ENCODE results near the gene SLC37A1.

The SLC37A1 gene

DNA sequence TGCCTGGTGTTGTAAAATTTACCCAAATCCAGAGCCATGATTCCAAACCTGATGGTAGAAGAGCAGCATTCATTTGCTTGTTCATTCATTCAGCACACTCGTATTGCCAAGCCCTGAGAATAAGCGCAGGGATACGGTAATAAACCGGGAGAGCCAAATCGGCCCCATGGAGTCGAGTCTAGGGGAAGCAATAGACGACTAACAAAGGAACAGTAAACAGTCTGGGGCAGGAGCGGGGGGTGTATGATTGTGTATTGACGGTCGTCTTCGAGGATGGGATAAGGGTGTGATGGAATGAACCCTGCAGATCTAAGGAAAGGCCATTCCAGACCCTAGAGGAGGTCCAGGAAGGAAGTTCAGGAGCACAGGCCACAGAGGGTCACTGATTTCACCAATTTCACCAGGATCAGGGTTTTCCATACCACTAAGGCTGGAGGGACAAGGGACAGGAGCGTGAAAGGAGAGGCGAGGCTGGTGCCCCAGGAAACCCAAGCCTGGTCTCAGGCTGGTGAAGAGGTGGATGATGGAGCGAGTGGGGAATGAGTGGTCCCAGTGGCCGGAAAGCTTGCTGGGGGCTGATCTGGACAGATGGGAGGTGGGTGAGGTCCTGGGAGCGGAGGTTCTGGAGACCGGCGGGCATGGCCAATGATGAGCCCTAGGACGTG lies 78.6 kb downstream of the SLC37A1 start:
- POLR2A ChIA-PET (ENCODE audit: low non-redundant PET): no interaction called here
- H3K27ac ChIP-seq: no peak overlapping the region
- no peak for DNase-seq (ENCODE audit: low spot score)
- TF ChIP-seq, protein P1, sequence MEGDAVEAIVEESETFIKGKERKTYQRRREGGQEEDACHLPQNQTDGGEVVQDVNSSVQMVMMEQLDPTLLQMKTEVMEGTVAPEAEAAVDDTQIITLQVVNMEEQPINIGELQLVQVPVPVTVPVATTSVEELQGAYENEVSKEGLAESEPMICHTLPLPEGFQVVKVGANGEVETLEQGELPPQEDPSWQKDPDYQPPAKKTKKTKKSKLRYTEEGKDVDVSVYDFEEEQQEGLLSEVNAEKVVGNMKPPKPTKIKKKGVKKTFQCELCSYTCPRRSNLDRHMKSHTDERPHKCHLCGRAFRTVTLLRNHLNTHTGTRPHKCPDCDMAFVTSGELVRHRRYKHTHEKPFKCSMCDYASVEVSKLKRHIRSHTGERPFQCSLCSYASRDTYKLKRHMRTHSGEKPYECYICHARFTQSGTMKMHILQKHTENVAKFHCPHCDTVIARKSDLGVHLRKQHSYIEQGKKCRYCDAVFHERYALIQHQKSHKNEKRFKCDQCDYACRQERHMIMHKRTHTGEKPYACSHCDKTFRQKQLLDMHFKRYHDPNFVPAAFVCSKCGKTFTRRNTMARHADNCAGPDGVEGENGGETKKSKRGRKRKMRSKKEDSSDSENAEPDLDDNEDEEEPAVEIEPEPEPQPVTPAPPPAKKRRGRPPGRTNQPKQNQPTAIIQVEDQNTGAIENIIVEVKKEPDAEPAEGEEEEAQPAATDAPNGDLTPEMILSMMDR (conservative IDR thresholded peaks at IDR 0.05; ENCODE audit: low read depth): no peak
- CTCF ChIA-PET: interaction anchor here (0.5 to 1.8 kb wide), 14 partner anchors 10 to 261 kb away, joined by 3 to 11 read pairs (median 3); partner anchors contain the start of gene PDE9A

DNA sequence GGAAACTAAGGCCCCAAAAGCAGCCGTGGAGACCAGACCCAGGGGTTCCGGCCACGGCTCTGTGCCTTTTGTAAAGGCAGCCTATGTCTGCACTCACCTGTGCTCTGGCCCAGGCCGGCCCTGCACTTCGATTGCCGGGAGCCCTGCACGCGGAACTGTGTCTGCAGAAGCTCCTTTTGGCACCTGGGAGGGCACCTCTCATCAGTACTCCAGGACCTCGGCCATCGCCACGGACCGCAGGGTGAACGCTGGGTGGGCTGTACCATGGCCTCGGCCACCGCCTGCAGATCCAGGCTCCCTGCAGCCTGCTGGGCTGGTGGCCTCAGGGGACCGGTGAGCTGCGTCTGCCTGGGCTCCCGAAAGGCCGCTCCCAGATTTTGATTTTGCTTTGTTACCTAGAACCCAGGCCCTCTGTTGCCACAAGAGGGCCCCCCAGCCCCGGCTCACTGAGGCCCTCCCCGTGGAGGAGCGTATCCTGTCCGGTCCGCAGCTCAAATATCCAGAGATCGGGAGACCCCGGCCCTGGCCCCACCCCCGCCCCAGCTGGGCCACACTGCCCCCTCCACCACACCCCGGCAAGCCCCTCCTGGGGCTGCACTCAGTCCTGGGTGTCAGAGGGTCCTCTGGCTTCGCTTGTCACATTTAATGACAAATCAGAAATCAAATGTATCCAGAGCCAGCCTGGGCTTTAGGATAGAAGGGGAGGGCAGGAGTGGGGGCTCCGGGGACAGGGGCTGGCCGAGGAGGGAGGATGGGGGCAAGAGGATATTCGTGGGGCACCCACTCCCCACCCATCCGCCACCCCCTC lies 79.6 kb downstream of the SLC37A1 start:
- POLR2A ChIA-PET (ENCODE audit: low non-redundant PET): no interaction called here

DNA sequence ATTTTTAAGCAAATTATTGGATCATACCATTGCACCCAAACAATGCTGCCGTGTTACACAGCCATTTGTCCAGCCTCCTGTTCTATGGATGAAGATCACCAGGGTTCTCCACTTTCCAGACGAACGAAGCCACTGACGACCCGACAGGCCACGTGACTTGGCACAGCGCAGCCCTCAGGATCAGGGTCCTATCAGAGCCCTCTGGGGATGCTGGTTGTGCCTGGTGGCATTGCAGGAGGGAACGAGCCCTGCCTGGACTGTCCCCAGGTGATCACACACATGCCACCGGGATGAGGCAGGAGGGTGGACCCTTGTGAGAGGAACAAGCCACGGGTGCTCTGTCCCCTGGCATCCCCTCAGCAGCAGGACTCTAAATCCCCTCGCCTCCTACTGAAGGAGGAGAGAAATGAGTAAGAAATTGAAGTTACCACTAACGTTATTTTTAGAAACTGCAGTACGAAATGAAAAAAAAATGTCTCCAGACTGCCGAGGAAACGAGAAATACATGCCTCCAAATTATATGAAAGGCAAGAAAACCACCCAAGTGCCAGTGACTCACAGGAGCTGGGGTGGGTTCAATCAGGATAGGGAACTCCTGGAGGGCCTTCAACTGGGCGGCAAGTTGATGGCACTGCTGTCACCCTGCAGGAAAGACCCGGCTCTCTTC lies 81.1 kb downstream of the SLC37A1 start:
- TF ChIP-seq, protein P1 (conservative IDR thresholded peaks at IDR 0.05; ENCODE audit: low read depth): no peak
- ChIA-PET POLR2A (ENCODE audit: low non-redundant PET) (no interaction called here), CTCF (interaction anchor here (1.2 kb wide), 1 partner anchor 74 kb away, joined by 4 read pairs; no protein-coding TSS in a partner anchor)
- DNase-seq (ENCODE audit: low spot score): no peak
- H3K27ac ChIP-seq: no peak overlapping the region

More for the DNA sequence above, 79.6 kb downstream of the SLC37A1 start:
- H3K27ac ChIP-seq: no peak overlapping the region
- DNase-seq (ENCODE audit: low spot score): peak; percentile 92
- TF ChIP-seq, protein P1 (conservative IDR thresholded peaks at IDR 0.05; ENCODE audit: low read depth): peak; percentile 76
- CTCF ChIA-PET: interaction anchor here (0.5 to 1.8 kb wide), 24 partner anchors 9 to 276 kb away, joined by 3 to 11 read pairs (median 4); partner anchors contain the start of gene PDE9A

DNA sequence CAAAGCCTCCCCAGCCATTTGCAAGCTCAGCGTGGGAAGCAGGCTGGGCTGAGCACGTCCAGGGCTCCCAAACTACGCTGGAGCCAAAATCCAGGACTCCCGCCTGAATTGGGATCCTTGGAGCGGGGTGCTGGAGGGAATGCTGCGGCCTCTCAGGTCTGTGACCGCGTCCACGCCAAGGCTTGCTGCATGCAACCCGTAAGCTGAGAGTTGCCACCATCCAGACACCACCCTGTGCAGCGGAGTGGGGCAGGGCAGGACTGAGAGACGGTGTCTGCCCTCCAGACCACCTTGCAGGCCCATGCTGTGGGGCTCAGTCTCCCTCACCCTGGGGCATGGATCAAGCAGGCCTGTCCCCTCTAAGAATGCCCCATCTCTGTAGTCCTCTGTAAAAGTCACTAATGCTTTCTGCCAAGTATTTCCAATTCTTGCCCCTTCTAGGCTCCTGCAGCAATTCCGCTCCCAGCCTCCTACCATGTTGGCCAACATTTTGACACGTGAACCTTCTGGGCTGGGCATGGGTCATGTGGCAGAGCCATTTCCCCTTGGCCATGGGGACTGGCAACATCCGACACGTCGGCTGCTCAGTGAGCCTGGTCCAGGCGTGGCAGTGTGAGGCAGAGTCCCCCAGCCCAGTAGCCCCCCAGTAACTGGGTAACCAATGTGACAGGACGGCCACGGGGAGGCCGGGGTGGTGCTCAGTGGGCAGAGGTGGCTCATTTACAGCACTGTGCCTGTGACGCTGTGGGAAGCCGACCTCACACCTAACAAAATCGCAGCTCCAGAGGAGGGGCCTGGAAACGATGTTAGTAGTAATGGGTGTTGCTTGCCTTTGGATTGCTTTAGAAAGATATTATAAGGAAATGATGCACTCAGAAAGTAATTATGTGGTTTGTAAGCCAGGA lies 81.9 kb downstream of the SLC37A1 start:
- TF ChIP-seq, protein P1 (conservative IDR thresholded peaks at IDR 0.05; ENCODE audit: low read depth): no peak
- ChIA-PET POLR2A (ENCODE audit: low non-redundant PET) (no interaction called here), CTCF (interaction anchor here (0.6 kb wide), 1 partner anchor 193 kb away, joined by 5 read pairs; no protein-coding TSS in a partner anchor)
- no peak overlapping the region for H3K27ac ChIP-seq
- DNase-seq (ENCODE audit: low spot score): no peak

DNA sequence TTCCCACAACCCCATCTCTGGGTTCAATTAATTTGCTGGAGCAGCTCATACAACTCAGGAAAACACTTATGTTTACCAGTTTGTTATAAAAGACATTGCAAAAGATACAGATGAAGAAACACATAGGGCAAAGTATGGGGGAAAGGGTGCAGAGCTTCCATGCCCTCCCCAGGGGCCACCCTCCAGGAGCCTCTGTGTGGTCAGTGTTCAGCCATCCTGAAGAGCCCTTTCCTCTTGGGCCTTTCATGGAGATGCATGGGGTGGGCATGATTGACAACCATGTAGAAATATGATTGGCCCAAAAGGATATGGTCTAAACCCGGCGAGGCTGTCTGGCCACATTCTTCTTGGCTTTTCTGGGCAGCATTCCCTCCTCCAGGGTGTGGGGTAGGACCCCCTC lies 83.0 kb downstream of the SLC37A1 start:
- POLR2A ChIA-PET (ENCODE audit: low non-redundant PET): no interaction called here
- CTCF ChIA-PET: interaction anchor here (0.7 kb wide), 1 partner anchor 245 kb away, joined by 3 read pairs; no protein-coding TSS in a partner anchor
- no peak overlapping the region for H3K27ac ChIP-seq
- no peak for DNase-seq (ENCODE audit: low spot score)
- TF ChIP-seq, protein P1 (conservative IDR thresholded peaks at IDR 0.05; ENCODE audit: low read depth): no peak

Measured in RWPE1 (cell line).